HepG2 (cell line): Measurements from ENCODE around the gene SSH3. TPM values are rescaled to one million over a fixed set of nuclear protein-coding genes. Genes with fewer than 3 reads are reported as not detected.
A peak's percentile ranks its signal among the peaks of the same experiment; 100 is the strongest.

ENCODE experiments used
- BRF2 ChIP-seq: sonication (generic); formaldehyde crosslinking; IDR thresholded peaks from 2 replicates; pipeline ENCODE4 v1.8.1; 2022; ENCODE audit warnings: mild to moderate bottlenecking, missing genetic modification reagents
- CEBPZ ChIP-seq: IDR thresholded peaks from 2 replicates; pipeline ENCODE4 v1.6.1; 2012; ENCODE audit warnings: low read length, improper control_type of control experiment
- CENPBD1 ChIP-seq: sonication (generic); formaldehyde crosslinking; IDR thresholded peaks from 2 replicates; pipeline ENCODE4 v1.8.0; 2022; ENCODE audit warnings: missing genetic modification reagents, low read depth, mild to moderate bottlenecking, borderline replicate concordance
- CHD2 ChIP-seq: IDR thresholded peaks from 2 replicates; pipeline ENCODE4 v1.6.1; 2011; ENCODE audit warnings: low read depth, low read length, improper control_type of control experiment
- DR1 ChIP-seq: sonication (generic); formaldehyde crosslinking; IDR thresholded peaks from 2 replicates; pipeline ENCODE4 v1.8.0; 2021; ENCODE audit warnings: mild to moderate bottlenecking, missing genetic modification reagents, inconsistent platforms
- MAFK ChIP-seq, 2 experiments: IDR thresholded peaks in 1 of 2; conservative IDR thresholded peaks in 1 of 2; 2 replicates each; pipeline ENCODE4 v1.6.1; 2011; ENCODE audit warnings: improper control_type of control experiment in 2 of 2, low read length in 2 of 2
- MBNL3 ChIP-seq: fragments of 250-450 bp; sonication (Bioruptor Pico); conservative IDR thresholded peaks from 2 replicates; pipeline ENCODE4 v1.8.0; 2022; ENCODE audit warnings: mild to moderate bottlenecking, inconsistent platforms
- MXD3 ChIP-seq: IDR thresholded peaks from 2 replicates; pipeline ENCODE4 v1.6.1; 2016; ENCODE audit warnings: mild to moderate bottlenecking, missing biosample characterization, missing genetic modification reagents
- NCOA2 ChIP-seq: sonication (generic); formaldehyde crosslinking; IDR thresholded peaks from 2 replicates; pipeline ENCODE4 v1.8.0; 2022; ENCODE audit warnings: inconsistent platforms
- TAF1 ChIP-seq: sonication (generic); formaldehyde crosslinking; IDR thresholded peaks from 2 replicates; pipeline ENCODE4 v1.4.0; 2020; ENCODE audit warnings: missing genetic modification reagents
- TEF ChIP-seq: sonication (generic); formaldehyde crosslinking; IDR thresholded peaks from 2 replicates; pipeline ENCODE4 v1.5.0; 2020; ENCODE audit warnings: missing genetic modification reagents
- TFAP4 ChIP-seq: sonication (generic); IDR thresholded peaks from 2 replicates; pipeline ENCODE4 v1.6.1; 2016; ENCODE audit warnings: low read depth, borderline replicate concordance
- ZBTB2 ChIP-seq: sonication (generic); formaldehyde crosslinking; IDR thresholded peaks from 2 replicates; pipeline ENCODE4 v1.8.0; 2022; ENCODE audit warnings: low read depth, missing genetic modification reagents
- ZBTB25 ChIP-seq: IDR thresholded peaks from 2 replicates; pipeline ENCODE4 v1.6.1; 2018; ENCODE audit warnings: missing genetic modification reagents
- ZBTB42 ChIP-seq: sonication (generic); formaldehyde crosslinking; IDR thresholded peaks from 2 replicates; pipeline ENCODE4 v1.5.0; 2020; ENCODE audit warnings: mild to moderate bottlenecking, missing genetic modification reagents
- ZNF205 ChIP-seq: IDR thresholded peaks from 2 replicates; pipeline ENCODE4 v1.6.1; 2018; ENCODE audit warnings: missing biosample characterization, missing genetic modification reagents
- ZNF343 ChIP-seq: sonication (generic); formaldehyde crosslinking; IDR thresholded peaks from 2 replicates; pipeline ENCODE4 v1.4.0; 2020; ENCODE audit warnings: mild to moderate bottlenecking, missing genetic modification reagents
- ZNF350 ChIP-seq: sonication (generic); formaldehyde crosslinking; IDR thresholded peaks from 2 replicates; pipeline ENCODE4 v1.4.0; 2020; ENCODE audit warnings: mild to moderate bottlenecking, low read depth, missing genetic modification reagents, borderline replicate concordance
- ZNF354B ChIP-seq: sonication (generic); formaldehyde crosslinking; IDR thresholded peaks from 2 replicates; pipeline ENCODE4 v1.8.0; 2022; ENCODE audit warnings: mild to moderate bottlenecking, missing genetic modification reagents
- ZNF557 ChIP-seq: sonication (generic); formaldehyde crosslinking; IDR thresholded peaks from 2 replicates; pipeline ENCODE4 v1.4.0; 2020; ENCODE audit warnings: missing genetic modification reagents
- polyA plus RNA-seq, 8 experiments: library from polyadenylated mRNA; depleted of rRNA in 3 of 8; stranded (reverse) in 7 of 8; unstranded in 1 of 8; fragments of >200 nt; fragmentation: Illumina TruSeq in 4 of 8; extraction: Trizol in 4 of 8; gene quantifications; 2 replicates each; pipeline versions ENCODE4 v1.2.1 to v1.2.3, GENCODE V29; 2011 to 2016; ENCODE audit warnings: low read depth in 4 of 8, missing spikeins in 1 of 8, mixed read lengths in 1 of 8; ENCODE audit not compliant: insufficient read depth in 1 of 8
- total RNA-seq, 5 experiments: library from RNA; depleted of rRNA; stranded (reverse); fragments of >200 nt; fragmentation: Illumina TruSeq; extraction: Trizol; gene quantifications; 2 replicates each; pipeline ENCODE4 v1.2.3, GENCODE V29; 2016; ENCODE audit warnings: low read depth in 1 of 5

Gene SSH3
- total and polyA plus RNA-seq, 2 of the 13 experiments (the other 11 are each of a cell fraction or from before 2014, with no cell fraction given) = 12.4 to 18.8 TPM

GRCh38 chr11:67317205-67317887, 14.0 kb downstream of the SSH3 start (continued):
- TF ChIP-seq MAFK (conservative IDR thresholded peaks at IDR 0.05 in 1 of 2, IDR thresholded peaks at IDR 0.05 in 1 of 2; ENCODE audit: low read length in 2 of 2) (no peak), TAF1 (CRISPR knock-in tag) (peak; percentile 74), ZNF205 (CRISPR knock-in tag) (no peak), CENPBD1 (CRISPR knock-in tag) (no peak), CHD2 (no peak), CEBPZ (no peak), ZNF557 (peak; percentile 76; the same call in 1 of the 2 replicates), MXD3 (CRISPR knock-in tag) (peak; percentile 61; the same call in 1 of the 2 replicates), DR1 (CRISPR knock-in tag) (peak; percentile 59; the same call in 1 of the 2 replicates), ZBTB42 (no peak; the same call in 1 of the 2 replicates), ZNF343 (CRISPR knock-in tag) (no peak), ZBTB25 (CRISPR knock-in tag) (peak; percentile 68; the same call in 1 of the 2 replicates), TFAP4 (no peak), TEF (no peak), ZNF354B (CRISPR knock-in tag) (no peak), BRF2 (CRISPR knock-in tag) (no peak), NCOA2 (CRISPR knock-in tag) (peak; percentile 45; the same call in 1 of the 2 replicates), MBNL3 (no peak), ZNF350 (CRISPR knock-in tag) (peak; percentile 89; the same call in 1 of the 2 replicates), ZBTB2 (CRISPR knock-in tag) (no peak)
